HG03575 (cell line): ENCODE data around the gene ADAMTS12.

Experiments
- ATAC-seq: cut with Tn5 transposase; IDR thresholded peaks from one replicate; pipeline ENCODE4 v1.9.1; 2021; ENCODE audit not compliant: unreplicated experiment, insufficient number of reproducible peaks, low FRiP score; ENCODE audit errors: extremely low read depth

The ADAMTS12 gene

GRCh38 chr5:33774341-33774740 is 117.4 kb downstream of the ADAMTS12 start:
- ATAC-seq = no peak

GRCh38 chr5:33772380-33772897 is 119.4 kb downstream of the ADAMTS12 start:
- no peak for ATAC-seq

GRCh38 chr5:33769968-33770367 is 121.8 kb downstream of the ADAMTS12 start:
- ATAC-seq = no peak

- ATAC-seq = no peak
These were observed 122.6 kb downstream of the ADAMTS12 start for GRCh38 chr5:33769196-33769595.

GRCh38 chr5:33766023-33766422 is 125.8 kb downstream of the ADAMTS12 start:
- no peak for ATAC-seq

- ATAC-seq = no peak
These were observed 127.0 kb downstream of the ADAMTS12 start for GRCh38 chr5:33764786-33765185.

- ATAC-seq = no peak
These were observed 128.4 kb downstream of the ADAMTS12 start for GRCh38 chr5:33763435-33763834.

- no peak for ATAC-seq
These were observed 128.9 kb downstream of the ADAMTS12 start for GRCh38 chr5:33762859-33763258.

- ATAC-seq = no peak
These were observed 130.7 kb downstream of the ADAMTS12 start for GRCh38 chr5:33761139-33761538.

GRCh38 chr5:33758737-33759136 is 133.1 kb downstream of the ADAMTS12 start:
- no peak for ATAC-seq

- no peak for ATAC-seq
These were observed 135.3 kb downstream of the ADAMTS12 start for GRCh38 chr5:33756491-33756890.

- ATAC-seq = no peak
These were observed 136.6 kb downstream of the ADAMTS12 start for GRCh38 chr5:33755231-33755630.

GRCh38 chr5:33753704-33754103 is 138.1 kb downstream of the ADAMTS12 start:
- ATAC-seq = no peak

GRCh38 chr5:33748754-33749153 is 143.0 kb downstream of the ADAMTS12 start:
- ATAC-seq = no peak

- ATAC-seq = no peak
These were observed 146.6 kb downstream of the ADAMTS12 start for GRCh38 chr5:33745101-33745770.

GRCh38 chr5:33743099-33743498 is 148.7 kb downstream of the ADAMTS12 start:
- ATAC-seq = no peak

GRCh38 chr5:33742181-33742580 is 149.6 kb downstream of the ADAMTS12 start:
- ATAC-seq = no peak

- ATAC-seq = no peak
These were observed 152.8 kb downstream of the ADAMTS12 start for GRCh38 chr5:33738967-33739366.

GRCh38 chr5:33738097-33738496 is 153.7 kb downstream of the ADAMTS12 start:
- ATAC-seq = no peak

- ATAC-seq = no peak
These were observed 154.1 kb downstream of the ADAMTS12 start for GRCh38 chr5:33737697-33738096.

GRCh38 chr5:33737284-33737683 is 154.5 kb downstream of the ADAMTS12 start:
- ATAC-seq = no peak
